Left ventricle myocardium superior (tissue), 1 donor: Measurements from ENCODE around the gene NDUFB10. TPM values are rescaled to one million over a fixed set of nuclear protein-coding genes. Genes with fewer than 3 reads are reported as not detected.
"Not testable (repeated sequence)": the region's sequence is repeated elsewhere in the genome, so short reads cannot be mapped to it uniquely, and the experiment has no call there.

ENCODE experiments used
- ATAC-seq: fragments of 200-7000 bp; cut with Tn5 transposase; one replicate; pipeline ENCODE4 v1.9.1; 2020; ENCODE audit warnings: mild to moderate bottlenecking, moderate library complexity
- DNase-seq: peaks from one replicate; pipeline ENCODE4 v3.0.0-alpha.2; 2020
- intact Hi-C: fragments of 100-400 bp; cut with micrococcal nuclease; formaldehyde crosslinking; loops from one replicate; pipeline ENCODE4 v1.11.0; 2022
- total RNA-seq: library from RNA; stranded (reverse); fragmentation: NEBNext Ultra II Directional; extraction: Animal tissue kit (Norgen Biotek cat#: 25700); gene quantifications from one replicate; pipeline ENCODE4 v1.2.1, GENCODE V29; 2021
- donor health status: DM: no; HTN: yes; CAD: no; lungs with severe emphysema.

The NDUFB10 gene
- total RNA-seq, 1 donor from 2014 or later: 769 TPM

DNA sequence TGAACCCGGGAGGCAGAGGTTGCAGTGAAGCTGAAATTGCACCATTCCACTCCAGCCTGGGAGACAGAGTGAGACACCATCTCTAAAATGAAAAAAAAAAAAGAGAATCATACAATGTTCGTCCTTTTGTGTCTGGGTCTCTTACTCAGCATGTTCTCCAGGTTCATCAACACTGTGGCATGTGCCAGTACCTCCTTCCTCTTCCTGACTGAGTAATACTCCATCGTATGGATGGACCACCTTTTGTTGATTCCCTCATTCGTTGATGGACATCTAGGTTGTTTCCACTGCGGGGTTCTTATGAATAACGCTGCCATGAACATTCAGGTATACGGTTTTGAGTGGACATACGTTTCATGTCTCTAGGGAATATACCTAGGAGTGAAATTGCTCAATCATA, 37.0 kb upstream of the NDUFB10 start:
- no peak for DNase-seq
- ATAC-seq: no peak
- intact Hi-C loops: no loop called here

DNA sequence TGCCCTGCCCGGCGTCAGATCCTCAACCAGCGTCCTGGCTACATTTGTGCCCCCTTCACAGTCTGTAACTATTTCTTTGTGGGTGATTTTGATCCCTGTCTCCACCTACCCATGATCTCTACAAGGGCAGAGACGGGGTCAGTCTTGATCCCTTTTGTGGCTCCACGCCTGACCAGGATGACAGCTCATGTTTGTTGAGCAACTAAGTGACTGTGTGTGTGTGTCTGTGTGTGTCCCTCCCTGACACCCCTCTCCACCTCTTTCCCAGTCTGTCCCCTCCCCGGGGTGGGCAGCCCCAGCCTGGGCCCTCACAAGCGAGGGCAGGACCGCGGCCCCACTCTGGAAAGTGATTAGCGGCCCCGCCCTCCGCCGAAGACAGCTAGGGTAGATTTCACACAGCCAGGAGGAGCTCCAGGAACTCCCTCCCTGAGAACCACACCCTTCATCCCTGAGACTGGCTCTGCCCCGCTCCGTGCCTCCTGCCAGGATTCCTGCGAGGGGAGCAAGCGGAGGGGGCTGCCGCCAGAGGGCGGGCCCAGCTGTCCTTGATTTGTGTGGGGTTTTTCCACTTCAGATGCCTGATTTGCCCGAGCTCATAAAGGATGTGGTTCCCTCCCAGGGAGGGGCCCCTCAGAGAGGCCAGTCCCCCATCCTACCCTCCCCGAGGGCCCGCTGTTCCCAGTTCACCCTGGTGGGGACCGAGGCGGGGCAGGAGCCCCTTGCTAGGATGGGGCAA, 35.9 kb upstream of the NDUFB10 start:
- ATAC-seq (peak; percentile 48), DNase-seq (no peak)
- intact Hi-C loops: no loop called here

DNA sequence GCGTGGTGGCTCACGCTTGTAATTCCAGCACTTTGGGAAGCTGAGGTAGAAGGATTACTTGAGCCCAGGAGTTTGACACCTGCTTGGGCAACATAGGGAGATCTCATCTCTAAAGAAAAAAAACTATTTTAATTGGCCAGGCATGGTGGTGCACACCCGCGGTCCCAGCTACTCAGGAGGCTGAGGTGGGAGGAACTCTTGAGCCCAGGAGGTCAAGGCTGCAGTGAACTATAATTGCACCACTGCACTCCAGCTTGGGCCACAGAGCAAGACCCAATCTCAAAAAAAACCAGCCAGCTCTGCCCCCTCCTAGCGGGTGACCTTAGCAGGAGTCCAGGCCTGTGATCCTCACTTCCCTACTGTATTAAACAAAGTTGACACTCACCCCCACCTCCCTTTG, 35.2 kb upstream of the NDUFB10 start:
- no peak for ATAC-seq
- no peak for DNase-seq
- intact Hi-C loops: no loop called here

DNA sequence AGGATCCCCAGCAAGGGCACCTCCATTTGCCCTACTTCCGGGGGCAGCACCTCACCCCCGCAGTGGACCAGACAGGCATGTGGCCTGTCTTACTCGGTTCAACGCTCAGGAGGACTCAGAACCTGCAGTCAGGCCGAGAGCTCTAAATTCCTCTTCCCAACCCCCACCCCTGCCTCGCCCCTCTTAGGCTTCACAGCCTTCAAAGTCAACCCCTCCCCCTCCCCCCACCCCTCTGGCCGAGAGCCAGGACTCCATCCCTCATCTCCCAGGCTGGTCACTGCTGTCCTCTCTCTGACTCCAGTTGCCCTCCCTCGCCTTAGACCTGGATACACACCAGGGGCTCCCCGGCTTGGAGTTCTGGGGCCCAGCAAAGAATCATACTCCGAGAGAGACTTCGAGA, 33.1 kb upstream of the NDUFB10 start:
- intact Hi-C loops: no loop called here
- ATAC-seq (no peak), DNase-seq (no peak)

DNA sequence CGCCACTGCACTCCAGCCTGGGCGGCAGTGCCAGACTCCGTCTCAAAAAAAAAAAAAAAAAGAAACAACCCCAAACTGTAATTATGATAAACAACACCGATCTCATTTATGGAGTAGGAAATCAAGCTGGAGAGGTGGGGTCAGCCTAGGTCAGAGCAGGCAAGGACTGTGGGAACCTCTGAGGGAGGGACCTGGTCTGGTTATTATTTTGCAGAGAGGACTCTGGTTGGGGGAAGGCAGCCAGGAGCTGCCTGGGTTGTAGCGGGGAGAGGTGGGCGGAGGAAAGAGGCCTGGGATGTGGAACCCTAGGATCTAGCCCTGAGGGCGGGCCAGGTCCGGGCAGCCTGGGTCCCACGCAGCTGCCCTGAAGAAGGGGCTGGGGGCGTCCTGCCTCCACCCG, 30.2 kb upstream of the NDUFB10 start:
- intact Hi-C loops: no loop called here
- ATAC-seq: peak; percentile 72
- peak; percentile 57 for DNase-seq

DNA sequence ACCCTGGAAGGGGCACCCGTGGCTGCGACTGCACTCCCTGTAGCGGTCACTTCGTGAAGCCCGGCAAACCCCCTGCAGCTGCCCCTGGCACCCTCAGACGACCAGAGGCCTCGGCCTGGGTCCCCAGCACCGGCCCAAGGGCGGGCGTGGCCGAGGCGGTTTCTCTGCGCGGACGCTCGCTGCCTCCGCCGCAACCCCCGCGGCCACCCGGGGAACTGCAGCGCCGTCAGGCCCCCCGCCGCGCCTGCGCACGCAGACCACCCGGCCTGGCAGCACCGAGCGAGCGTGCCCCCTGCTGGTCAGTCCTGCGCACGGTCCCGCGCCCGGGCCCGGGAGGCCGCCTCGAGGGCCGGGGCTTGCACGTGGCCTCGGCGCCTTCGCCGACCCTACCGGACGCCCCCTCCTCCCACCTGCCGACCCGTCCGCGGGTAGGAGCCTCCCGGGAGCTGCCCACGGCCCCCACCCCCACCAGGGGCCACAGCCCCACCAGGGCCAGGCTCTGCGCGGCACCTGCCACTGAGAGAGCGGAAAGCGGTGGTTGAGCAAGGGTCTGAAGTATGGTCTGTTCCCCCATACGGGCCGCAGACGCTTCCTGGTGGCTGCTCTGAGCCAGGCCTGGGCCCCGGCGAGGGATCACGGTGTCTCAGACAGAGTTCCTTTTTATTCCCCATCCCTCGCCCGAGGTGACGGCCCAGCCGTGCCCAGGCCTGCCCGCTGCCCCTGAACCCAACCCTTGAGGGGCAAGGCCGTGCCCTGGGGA, 29.6 kb upstream of the NDUFB10 start:
- peak; percentile 96 for ATAC-seq

DNA sequence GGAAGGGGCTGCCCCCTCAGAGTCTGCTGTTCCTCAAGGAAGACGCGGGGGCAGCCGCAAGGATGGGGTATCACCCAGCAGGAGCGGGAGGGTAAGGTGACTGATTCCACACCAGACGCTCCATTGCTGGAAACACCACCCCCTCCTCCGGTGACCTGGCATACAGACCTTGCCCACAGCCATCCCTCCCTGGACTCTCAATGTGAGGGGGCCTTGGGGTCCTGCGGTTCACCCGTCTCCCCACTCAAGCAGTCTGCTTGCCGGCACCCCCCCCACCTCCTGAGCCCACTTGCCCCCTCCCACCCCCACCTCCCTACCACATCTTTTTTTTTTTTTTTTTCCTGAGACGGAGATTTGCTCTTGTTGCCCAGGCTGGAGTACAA, 29.0 kb upstream of the NDUFB10 start:
- DNase-seq: no peak
- intact Hi-C loops: loop anchor here (10.0 kb wide), 1 partner anchor 66 kb away; no protein-coding TSS in a partner anchor
- ATAC-seq: no peak

More for the DNA sequence above, 29.6 kb upstream of the NDUFB10 start:
- DNase-seq: peak; percentile 96
- intact Hi-C loops: loop anchor here (10.0 kb wide), 1 partner anchor 65 kb away; no protein-coding TSS in a partner anchor

DNA sequence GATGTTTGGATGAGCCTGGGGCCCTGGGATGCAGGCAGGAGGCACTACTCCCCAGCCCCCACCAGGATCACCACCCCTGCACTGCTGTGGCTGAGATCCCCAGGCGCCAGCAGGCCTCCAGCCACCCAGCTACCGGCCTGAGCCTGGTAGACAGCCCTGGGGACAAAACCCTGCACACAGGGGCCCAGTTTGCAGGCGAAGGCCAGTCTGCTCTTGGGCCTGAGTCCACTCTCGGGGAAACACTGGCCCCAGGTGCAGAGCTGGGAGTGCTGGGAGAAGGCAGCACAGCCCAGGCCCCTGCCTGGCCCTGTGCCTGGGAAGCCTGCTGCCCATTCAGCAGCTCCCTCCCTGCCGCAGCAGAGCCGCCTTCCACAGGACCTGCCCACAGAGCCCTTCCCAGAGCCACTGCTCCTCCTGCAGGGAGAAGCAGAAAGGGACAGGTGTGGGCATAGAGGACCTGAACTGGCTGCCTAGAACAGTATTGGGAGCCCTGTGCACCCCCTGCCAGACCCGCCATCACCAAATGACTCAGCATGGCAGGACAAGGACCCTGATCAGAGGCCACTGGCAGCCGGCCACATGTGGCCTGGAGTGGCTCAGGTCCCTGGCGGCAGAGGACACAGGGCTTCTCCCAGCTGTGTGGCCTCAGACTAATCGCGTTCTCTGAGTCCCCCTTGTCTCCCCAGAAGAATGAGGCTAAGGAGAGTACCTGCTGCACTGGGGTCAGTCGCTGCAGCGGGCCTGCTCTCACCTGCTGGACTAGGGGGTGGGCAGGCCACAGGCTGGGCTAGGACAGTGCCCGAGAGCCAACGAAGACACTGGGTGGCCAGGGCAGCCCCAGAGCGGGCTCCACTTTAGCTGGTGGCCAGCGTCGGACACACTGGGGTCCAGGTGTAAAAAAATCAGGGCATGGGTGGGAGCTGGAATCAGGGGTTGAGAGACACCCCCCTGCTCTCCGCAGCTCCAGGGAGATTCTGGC, 27.0 kb upstream of the NDUFB10 start:
- ATAC-seq (peak; percentile 6), DNase-seq (no peak)
- intact Hi-C loops: loop anchor here (10.0 kb wide), 1 partner anchor 68 kb away; no protein-coding TSS in a partner anchor

DNA sequence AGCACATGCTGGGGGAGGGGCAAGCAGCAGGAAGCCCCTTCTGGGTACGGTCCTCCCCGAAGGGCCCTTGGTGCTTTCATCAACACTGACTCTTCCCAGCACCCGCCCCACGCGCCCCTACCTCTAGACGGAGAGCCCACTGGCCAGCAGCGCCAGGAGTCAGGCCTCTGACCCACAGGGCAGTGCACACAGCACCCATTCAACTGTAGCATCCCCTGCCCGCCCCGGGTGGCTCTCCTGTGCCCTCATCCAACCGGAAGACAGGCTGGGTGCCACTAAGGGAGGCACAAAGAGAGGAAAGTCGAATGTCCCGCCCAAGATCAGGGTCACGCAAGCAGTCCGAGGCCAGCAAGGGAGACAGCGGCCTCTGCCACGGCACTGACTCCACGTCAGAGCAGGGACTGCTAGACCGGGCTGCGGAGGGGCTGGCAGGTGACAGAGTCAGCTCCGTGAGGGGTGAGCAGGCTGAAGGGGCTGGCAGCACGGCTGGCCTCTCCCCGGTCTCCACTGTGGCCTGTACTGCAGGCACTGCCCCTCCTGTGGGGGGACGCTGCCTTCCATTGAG, 26.2 kb upstream of the NDUFB10 start:
- intact Hi-C loops: loop anchor here (10.0 kb wide), 1 partner anchor 68 kb away; no protein-coding TSS in a partner anchor
- DNase-seq (no peak), ATAC-seq (no peak)

DNA sequence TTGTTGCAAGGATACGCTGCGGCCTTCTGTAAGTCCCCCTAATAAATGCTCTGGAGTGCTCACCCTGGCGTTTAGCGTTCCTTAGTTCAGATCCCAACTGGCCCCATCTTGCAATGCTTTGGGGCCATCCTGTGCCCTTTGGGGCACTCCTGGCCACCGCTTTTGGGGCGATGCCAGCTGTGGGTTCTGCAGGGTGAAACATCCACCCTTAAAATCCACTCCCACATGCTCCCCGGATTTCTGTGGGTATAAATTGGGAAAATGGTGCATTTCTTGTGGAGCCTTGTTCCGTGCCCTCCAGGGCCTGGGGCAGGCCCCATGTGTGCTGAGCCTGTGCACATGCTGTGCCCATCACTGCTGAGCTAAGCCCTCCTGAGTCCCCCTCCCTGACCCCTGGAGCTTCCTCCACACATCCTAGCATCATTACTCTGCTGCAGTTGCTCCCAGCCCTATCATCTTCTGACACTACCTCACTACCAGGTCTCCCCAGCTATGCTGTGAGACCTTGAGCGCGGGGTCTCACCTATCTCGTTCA, 22.3 kb upstream of the NDUFB10 start:
- DNase-seq (no peak), ATAC-seq (no peak)
- intact Hi-C loops: loop anchor here (10.0 kb wide), 1 partner anchor 72 kb away; no protein-coding TSS in a partner anchor

DNA sequence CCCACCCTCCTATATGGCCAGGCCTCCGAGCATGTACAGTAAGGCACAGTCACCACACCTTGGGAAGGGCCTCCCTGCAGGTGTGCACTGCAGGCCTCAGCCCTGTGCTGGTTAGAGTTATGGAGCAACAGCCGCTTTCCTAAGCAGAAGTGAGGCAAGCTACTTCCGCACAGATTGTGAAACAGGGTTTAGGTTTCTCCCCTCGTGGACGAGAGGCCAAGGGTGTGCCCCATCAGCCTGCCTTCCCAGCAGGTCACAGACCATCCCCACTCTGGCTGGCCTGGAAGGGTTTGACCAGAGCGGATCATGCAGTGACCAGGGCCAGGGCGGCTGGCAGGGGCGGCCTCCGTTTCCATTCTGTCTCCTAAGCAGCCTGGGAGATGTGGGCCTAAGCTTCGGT, 21.0 kb upstream of the NDUFB10 start:
- intact Hi-C loops: loop anchor here (10.0 kb wide), 1 partner anchor 74 kb away; no protein-coding TSS in a partner anchor
- ATAC-seq: no peak
- DNase-seq: no peak

DNA sequence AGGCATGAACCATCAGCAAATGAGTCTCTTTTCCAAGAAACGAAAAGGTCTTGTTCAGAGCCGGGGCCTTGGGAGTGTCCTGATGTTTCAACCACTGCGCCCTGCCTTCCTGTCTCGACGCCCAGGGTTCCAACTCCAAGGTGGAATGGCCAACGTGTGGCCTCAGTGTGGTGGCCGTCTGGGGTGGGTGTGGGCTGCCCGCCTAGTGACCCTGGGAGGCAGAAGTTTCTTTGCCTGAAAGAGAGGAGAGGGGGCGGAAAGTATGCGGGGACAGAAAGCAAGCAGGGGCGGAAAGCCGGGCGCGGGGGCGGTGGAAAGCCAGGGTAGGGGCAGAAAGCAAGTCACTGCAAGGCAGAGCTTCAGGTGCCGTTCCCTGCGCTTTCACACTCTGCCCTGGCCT, 20.4 kb upstream of the NDUFB10 start:
- intact Hi-C loops: loop anchor here (10.0 kb wide), 1 partner anchor 74 kb away; no protein-coding TSS in a partner anchor
- no peak for DNase-seq

DNA sequence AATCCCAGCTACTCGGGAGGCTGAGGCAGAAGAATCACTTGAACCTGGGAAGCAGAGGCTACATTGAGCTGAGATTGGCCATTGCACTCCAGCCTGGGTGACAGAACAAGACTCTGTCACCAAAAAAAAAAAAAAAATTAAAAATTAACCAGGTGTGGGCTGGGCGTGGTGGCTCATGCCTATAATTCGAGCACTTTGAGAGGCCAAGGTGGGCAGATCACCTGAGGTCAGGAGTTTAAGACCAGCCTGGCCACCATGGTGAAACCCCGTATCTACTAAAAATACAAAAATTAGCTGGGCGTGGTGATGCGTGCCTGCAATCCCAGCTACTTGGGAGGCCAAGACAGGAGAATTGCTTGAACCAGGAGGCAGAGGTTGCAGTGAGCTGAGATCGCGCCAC, 19.5 kb upstream of the NDUFB10 start:
- intact Hi-C loops: loop anchor here (10.0 kb wide), 1 partner anchor 75 kb away; no protein-coding TSS in a partner anchor
- DNase-seq, ATAC-seq: not testable (repeated sequence)

More for the DNA sequence above, 20.4 kb upstream of the NDUFB10 start:
- ATAC-seq: no peak

DNA sequence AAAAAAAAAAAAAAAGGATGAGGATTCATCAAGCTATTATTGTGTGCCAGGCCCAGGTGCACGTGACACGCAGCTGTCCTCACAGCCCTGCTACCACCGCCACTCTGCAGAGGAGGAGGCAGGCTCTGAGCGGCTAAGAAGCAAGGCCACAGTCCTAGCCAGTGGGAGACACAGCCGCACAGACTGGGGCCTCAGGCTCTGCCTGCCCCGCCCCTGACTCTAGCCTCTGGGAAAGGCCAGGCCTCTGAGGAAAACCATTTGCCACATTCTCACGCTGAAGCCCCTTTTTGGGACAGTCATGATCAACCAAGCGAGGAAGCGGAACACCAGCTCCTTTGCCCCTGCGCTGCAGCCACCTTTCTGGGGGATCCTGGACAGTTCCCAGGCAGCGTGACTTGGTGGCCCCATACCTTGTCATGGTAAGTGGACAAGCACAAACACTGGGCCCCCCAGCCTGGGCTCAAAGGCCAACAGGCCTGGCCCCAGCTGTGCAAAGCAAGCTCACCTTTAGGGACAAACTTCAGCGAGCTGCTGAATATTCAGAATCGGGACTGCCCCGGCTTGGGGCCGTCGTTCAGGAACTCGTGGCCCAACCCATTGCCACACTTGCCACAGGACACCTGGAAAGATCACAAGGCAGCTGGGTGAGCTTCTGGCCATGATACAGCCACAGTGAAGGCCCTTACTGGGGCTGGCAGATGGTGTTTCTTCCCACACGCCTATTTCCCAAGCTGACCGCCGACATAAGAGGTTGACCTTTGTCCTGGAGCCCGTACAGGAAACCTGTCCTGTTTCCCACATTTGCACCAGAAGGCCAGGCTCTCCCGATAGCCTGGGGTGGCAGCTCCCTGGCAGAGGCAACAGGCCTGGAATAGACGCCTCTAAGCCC, 18.8 kb upstream of the NDUFB10 start:
- no peak for DNase-seq
- ATAC-seq: no peak

DNA sequence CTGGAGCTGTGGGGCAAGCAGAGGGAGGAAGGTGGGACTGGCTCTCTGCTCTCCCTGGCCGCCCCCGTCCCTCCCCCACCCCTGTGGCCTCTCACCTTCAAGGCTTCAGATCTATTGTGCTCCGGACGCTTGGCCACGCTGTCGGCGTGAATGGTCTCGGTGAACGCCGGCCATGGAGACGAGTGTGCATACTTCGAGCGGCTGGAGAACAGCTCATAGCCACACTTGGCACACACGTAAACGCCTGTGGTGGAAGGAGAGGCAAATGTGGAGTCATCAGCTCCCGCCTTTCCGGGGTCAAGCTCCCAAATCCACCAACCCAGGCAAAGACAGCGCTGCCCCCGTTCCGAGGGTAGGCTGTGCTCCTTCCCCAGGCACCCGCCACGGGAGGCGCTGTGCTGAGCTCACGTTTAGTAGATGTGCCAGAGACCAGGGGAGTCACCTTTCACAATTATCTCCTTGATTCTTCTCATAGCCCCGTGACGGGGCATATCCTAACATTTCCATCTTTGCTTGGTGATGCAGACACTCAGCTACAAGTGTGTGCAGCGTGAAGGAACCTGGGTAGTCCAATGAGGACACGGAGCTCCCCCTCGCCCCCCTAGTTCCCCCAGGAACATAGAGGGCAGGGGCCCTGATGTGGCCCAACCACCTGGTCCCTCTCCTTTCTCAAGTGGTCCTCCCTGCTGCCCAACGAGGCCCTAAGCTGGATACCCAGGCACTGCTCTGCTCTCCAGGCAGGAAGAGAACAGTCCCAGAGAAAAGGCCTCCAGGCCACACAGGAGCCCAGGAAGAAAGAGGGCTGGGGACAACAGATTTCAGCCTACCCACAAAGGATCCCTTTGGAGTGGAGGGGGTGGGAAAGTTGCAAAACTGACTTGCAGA, 17.9 kb upstream of the NDUFB10 start:
- no peak for ATAC-seq
- no peak for DNase-seq
- intact Hi-C loops: no loop called here

More for the DNA sequence above, 18.8 kb upstream of the NDUFB10 start:
- intact Hi-C loops: no loop called here

DNA sequence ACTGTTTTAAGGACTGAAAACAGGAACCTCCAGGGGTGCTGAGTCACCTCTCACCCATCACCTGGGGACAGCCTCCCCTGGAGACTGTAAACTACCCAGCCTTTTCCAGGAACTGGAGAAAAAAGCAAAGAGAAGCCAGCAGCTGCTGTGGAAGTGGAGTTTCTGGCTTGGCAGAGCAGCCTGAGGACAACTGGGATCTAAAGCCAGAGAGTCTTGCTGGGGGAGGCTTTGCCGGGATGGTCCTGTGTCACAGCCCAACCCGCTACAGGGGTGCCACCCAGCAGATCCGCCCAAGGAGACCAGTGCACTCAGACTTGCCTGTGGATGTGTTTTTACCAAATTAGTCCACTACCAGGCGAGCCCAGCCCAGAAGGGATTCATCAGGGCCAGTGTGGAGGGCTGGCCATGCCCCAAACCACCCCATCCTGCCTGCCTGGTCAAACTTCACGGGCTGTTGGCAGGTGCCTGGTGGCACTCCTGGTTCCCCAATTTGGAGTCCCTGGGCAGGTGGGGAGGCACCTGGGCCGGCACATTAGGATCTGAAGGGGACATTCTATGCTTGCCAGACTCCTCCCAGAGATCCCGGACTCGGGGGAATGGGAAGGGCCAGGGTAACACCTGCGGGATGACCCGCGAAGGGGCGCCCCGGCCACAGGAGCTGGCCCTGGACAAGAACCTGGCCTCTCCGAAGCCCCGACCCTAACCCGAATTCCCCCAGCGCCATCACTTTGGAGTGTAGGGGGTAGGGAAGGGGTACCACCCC, 17.1 kb upstream of the NDUFB10 start:
- DNase-seq: peak; percentile 44
- peak; percentile 7 for ATAC-seq
- intact Hi-C loops: no loop called here
